Measurements from ENCODE around the gene CTNNA3.

CTNNA3 gene

GRCh38 chr10:66244953-66245352, 1451.0 kb downstream of the CTNNA3 start (continued):
- TF ChIP-seq KLF1 (tag by site-specific recombination; IDR thresholded peaks at IDR 0.05) (no peak), ZFP37 (tag by site-specific recombination; IDR thresholded peaks at IDR 0.05) (no peak), ZNF10 (tag by site-specific recombination; IDR thresholded peaks at IDR 0.05) (no peak), ZNF221 (tag by site-specific recombination; IDR thresholded peaks at IDR 0.05; ENCODE audit: borderline replicate concordance) (no peak), ZSCAN23 (tag by site-specific recombination; IDR thresholded peaks at IDR 0.05) (no peak), ZNF350 (tag by site-specific recombination; IDR thresholded peaks at IDR 0.05) (no peak), AEBP2 (tag by site-specific recombination; IDR thresholded peaks at IDR 0.05; ENCODE audit: borderline replicate concordance) (no peak), ZXDB (tag by site-specific recombination; IDR thresholded peaks at IDR 0.05) (no peak), REPIN1 (tag by site-specific recombination; IDR thresholded peaks at IDR 0.05; ENCODE audit: low read depth) (no peak), TSHZ1 (tag by site-specific recombination; IDR thresholded peaks at IDR 0.05; ENCODE audit: borderline replicate concordance) (no peak), ZNF707 (tag by site-specific recombination; IDR thresholded peaks at IDR 0.05) (no peak), ZNF529 (tag by site-specific recombination; IDR thresholded peaks at IDR 0.05; ENCODE audit: insufficient replicate concordance) (no peak), IKZF3 (tag by site-specific recombination; IDR thresholded peaks at IDR 0.05) (no peak)

DNA sequence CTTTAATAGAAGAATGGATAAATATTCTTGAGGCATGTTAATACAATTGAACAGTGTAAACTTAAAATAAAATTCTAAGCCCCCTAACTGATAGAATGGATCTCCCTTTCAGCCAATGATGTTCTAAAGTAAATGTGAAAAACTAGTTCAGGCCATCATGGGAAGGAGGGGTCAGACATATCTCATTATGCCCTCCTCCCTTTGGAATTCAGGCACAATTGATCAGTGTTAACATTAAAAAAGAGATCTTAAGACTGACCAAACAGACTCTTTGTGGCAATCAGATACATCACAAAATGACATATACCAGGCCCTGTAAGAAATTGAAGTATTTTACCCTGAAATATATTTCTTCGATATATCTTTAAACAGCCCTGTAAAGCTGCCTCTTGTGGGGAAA, 1453.1 kb downstream of the CTNNA3 start:
- TF ChIP-seq EGR2 (tag by site-specific recombination; IDR thresholded peaks at IDR 0.05; ENCODE audit: low read depth): no peak
- no peak for TF ChIP-seq FEZF1 (tag by site-specific recombination; IDR thresholded peaks at IDR 0.05)
- TF ChIP-seq ZNF510 (tag by site-specific recombination; IDR thresholded peaks at IDR 0.05; ENCODE audit: insufficient replicate concordance): no peak
- TF ChIP-seq ZNF155 (tag by site-specific recombination; IDR thresholded peaks at IDR 0.05): no peak
- no peak for TF ChIP-seq ZNF423 (tag by site-specific recombination; IDR thresholded peaks at IDR 0.05)
- no peak for TF ChIP-seq ZNF560 (tag by site-specific recombination; IDR thresholded peaks at IDR 0.05; ENCODE audit: borderline replicate concordance)
- no peak for TF ChIP-seq ZNF211 (tag by site-specific recombination; IDR thresholded peaks at IDR 0.05; ENCODE audit: low read depth)
- no peak for TF ChIP-seq ZNF354C (tag by site-specific recombination; IDR thresholded peaks at IDR 0.05; ENCODE audit: borderline replicate concordance, low read depth)
- Histone ChIP-seq H3K4me1 (ENCODE audit: control insufficient read depth, insufficient read depth, low read length) (no peaks in the 10 kb centered on the region), H3K4me3 (ENCODE audit: low read depth, low read length) (no peak overlapping the region), H3K9me3 (ENCODE audit: control insufficient read depth, insufficient read depth, low read depth, low read length) (no peaks in the 10 kb centered on the region), H3K27ac (ENCODE audit: extremely low read depth, low read depth, low read length) (no peak overlapping the region), H3K36me3 (ENCODE audit: control insufficient read depth in 2 of 2, insufficient read depth in 1 of 2, low read length in 2 of 2) (no peaks in the 10 kb centered on the region)
- ChIA-PET POLR2A (no interaction called here), CTCF (no interaction called here)

DNA sequence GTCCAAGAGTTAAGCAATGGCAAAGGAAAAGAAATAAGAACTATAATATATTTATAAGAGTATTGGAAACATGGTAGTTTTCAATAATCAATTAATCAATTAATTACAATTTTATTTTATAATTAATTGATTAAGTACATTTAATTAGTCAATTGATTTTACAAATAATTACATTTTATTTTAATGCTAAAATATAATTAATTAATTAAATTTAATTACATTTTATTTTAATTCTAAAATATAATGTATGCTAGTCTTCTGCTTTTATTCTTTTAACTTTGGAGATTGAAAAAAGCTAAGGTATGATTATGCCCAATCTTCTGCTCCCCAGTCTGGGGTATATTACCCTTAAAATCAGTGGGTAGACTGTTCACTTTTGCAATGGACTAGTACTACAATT, 1456.9 kb downstream of the CTNNA3 start:
- ChIA-PET CTCF (no interaction called here), POLR2A (no interaction called here)
- H3K9me3 ChIP-seq (ENCODE audit: control insufficient read depth, insufficient read depth, low read depth, low read length): no peaks in the 10 kb centered on the region
- no peaks in the 10 kb centered on the region for H3K4me1 ChIP-seq (ENCODE audit: control insufficient read depth, insufficient read depth, low read length)
- H3K27ac ChIP-seq (ENCODE audit: extremely low read depth, low read depth, low read length): no peak overlapping the region
- no peak overlapping the region for H3K4me3 ChIP-seq (ENCODE audit: low read depth, low read length)
- no peaks in the 10 kb centered on the region for H3K36me3 ChIP-seq (ENCODE audit: control insufficient read depth in 2 of 2, insufficient read depth in 1 of 2, low read length in 2 of 2)
- no peak for TF ChIP-seq ZNF132 (tag by site-specific recombination; IDR thresholded peaks at IDR 0.05; ENCODE audit: borderline replicate concordance)
- no peak for TF ChIP-seq ZNF423 (tag by site-specific recombination; IDR thresholded peaks at IDR 0.05)
- no peak for TF ChIP-seq ZEB2 (tag by site-specific recombination; IDR thresholded peaks at IDR 0.05)
- no peak for TF ChIP-seq ZNF350 (tag by site-specific recombination; IDR thresholded peaks at IDR 0.05)
- TF ChIP-seq, protein P1, sequence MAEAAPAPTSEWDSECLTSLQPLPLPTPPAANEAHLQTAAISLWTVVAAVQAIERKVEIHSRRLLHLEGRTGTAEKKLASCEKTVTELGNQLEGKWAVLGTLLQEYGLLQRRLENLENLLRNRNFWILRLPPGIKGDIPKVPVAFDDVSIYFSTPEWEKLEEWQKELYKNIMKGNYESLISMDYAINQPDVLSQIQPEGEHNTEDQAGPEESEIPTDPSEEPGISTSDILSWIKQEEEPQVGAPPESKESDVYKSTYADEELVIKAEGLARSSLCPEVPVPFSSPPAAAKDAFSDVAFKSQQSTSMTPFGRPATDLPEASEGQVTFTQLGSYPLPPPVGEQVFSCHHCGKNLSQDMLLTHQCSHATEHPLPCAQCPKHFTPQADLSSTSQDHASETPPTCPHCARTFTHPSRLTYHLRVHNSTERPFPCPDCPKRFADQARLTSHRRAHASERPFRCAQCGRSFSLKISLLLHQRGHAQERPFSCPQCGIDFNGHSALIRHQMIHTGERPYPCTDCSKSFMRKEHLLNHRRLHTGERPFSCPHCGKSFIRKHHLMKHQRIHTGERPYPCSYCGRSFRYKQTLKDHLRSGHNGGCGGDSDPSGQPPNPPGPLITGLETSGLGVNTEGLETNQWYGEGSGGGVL (tag by site-specific recombination; IDR thresholded peaks at IDR 0.05): no peak
- TF ChIP-seq GLI4 (tag by site-specific recombination; IDR thresholded peaks at IDR 0.05): no peak
- no peak for TF ChIP-seq ZNF391 (tag by site-specific recombination; IDR thresholded peaks at IDR 0.05; ENCODE audit: borderline replicate concordance, low read depth)
- no peak for TF ChIP-seq ZFHX2 (tag by site-specific recombination; conservative IDR thresholded peaks at IDR 0.05)
